Transverse colon (tissue), 4 donors: ENCODE results near the gene NOL8. TPM values are rescaled to one million over a fixed set of nuclear protein-coding genes. Genes with fewer than 3 reads are reported as not detected.

Source experiments
- DNase-seq: peaks from one replicate; pipeline ENCODE4 v3.0.0-alpha.2; 2019
- H3K27ac ChIP-seq, 4 donors: fragments of 200-600 bp; sonication (generic); 2 replicates each; pipeline ENCODE4 v1.5.1; 2016 to 2018; ENCODE audit warnings: inconsistent platforms in 4 of 4
- H3K27me3 ChIP-seq: fragments of 200-600 bp; sonication (generic); 2 replicates; pipeline ENCODE4 v1.5.1; 2017; ENCODE audit warnings: inconsistent platforms
- H3K36me3 ChIP-seq, 4 donors: fragments of 200-600 bp; sonication (generic); 2 replicates each; pipeline ENCODE4 v1.5.1; 2017 to 2019; ENCODE audit warnings: inconsistent platforms in 4 of 4
- H3K4me1 ChIP-seq, 4 donors: fragments of 200-600 bp; sonication (generic); 2 replicates each; pipeline ENCODE4 v1.5.1; 2017 to 2020; ENCODE audit warnings: inconsistent platforms in 4 of 4
- H3K4me3 ChIP-seq, 4 donors: fragments of 200-600 bp; sonication (generic); 1 replicate in 1 of 4; 2 replicates in 3 of 4; pipeline versions ENCODE4 v1.5.1 to v1.6.1; 2017 to 2019; ENCODE audit warnings: inconsistent platforms in 4 of 4
- H3K9me3 ChIP-seq, 2 donors: fragments of 200-600 bp; sonication (generic); 2 replicates each; pipeline ENCODE4 v1.5.1; 2017 to 2019; ENCODE audit warnings: inconsistent platforms in 2 of 2
- CTCF ChIP-seq, 5 experiments: fragments of 200-600 bp in 3 of 5; fragments of 450-650 bp in 2 of 5; sonication (generic) in 3 of 5; IDR thresholded peaks; 1 replicate in 2 of 5; 2 replicates in 3 of 5; pipeline ENCODE4 v1.5.1; 2016 to 2017; ENCODE audit warnings: antibody characterized with exemption in 5 of 5, inconsistent platforms in 3 of 5, mild to moderate bottlenecking in 2 of 5, moderate library complexity in 1 of 5
- EP300 ChIP-seq: sonication (generic); formaldehyde crosslinking; IDR thresholded peaks from one replicate; pipeline ENCODE4 v1.6.1; 2017; ENCODE audit warnings: antibody characterized with exemption, low read depth
- POLR2A ChIP-seq: fragments of 450-650 bp; IDR thresholded peaks from one replicate; pipeline ENCODE4 v1.6.1; 2016; ENCODE audit warnings: antibody characterized with exemption, mild to moderate bottlenecking, moderate library complexity
- POLR2AphosphoS5 ChIP-seq, 3 donors: sonication (generic); formaldehyde crosslinking; IDR thresholded peaks; one replicate each; pipeline ENCODE4 v1.6.1; 2016; ENCODE audit warnings: antibody characterized with exemption in 3 of 3
- WGBS, 2 donors: methylation state at CpG; one replicate each; pipeline ENCODE4 v1.1.5; 2018; ENCODE audit warnings: low coverage in 1 of 2; 5-methylcytosine and 5-hydroxymethylcytosine counted together
- in situ Hi-C, 4 donors: fragments of 200-750 bp; cut with MboI; loops; one replicate each; pipeline versions ENCODE4 v1.15.0 to v1.15.1; 2017; ENCODE audit warnings: low sequenced_read_pairs in 3 of 4, low pct_ligation_motif_present in 1 of 4, low pct_unique_long_range_greater_than_20kb in 1 of 4
- intact Hi-C: fragments of 100-400 bp; cut with DNase I; formaldehyde crosslinking; loops from one replicate; pipeline ENCODE4 v1.15.1; 2023; ENCODE audit warnings: low total_unique reads
- total RNA-seq, 4 donors: library from RNA; depleted of rRNA; stranded (reverse); fragments of >200 nt; gene quantifications; one replicate each; pipeline ENCODE4 v1.1.0, GENCODE V29; 2016

Gene NOL8
- total RNA-seq, 4 donors from 2014 or later: 17.6 to 86.2 (median 24.3) TPM

- Histone ChIP-seq H3K36me3 (no peaks in the 10 kb centered on the region), H3K4me1 (peaks cover 0 to 28% (median 11%) of the 10 kb centered on the region in 4 donors), H3K4me3 (no peak overlapping the region), H3K9me3 (no peaks in the 10 kb centered on the region), H3K27me3 (no peaks in the 10 kb centered on the region), H3K27ac (no peak overlapping the region)
- DNase-seq: no peak
- in situ Hi-C loops: loop anchor here in 3 of 4 donors (10.0 to 25.0 kb wide), 5 partner anchors 89 to 442 kb away; no protein-coding TSS in a partner anchor
- intact Hi-C loops: loop anchor here (10.0 kb wide), 1 partner anchor 89 kb away; no protein-coding TSS in a partner anchor
- no peak for TF ChIP-seq EP300
- TF ChIP-seq CTCF (IDR thresholded peaks at IDR 0.05): no peak
- no peak for TF ChIP-seq POLR2A
Observed at GRCh38 chr9:92345582-92345981, 20.4 kb upstream of the NOL8 start.

GRCh38 chr9:92342825-92343488, 17.8 kb upstream of the NOL8 start:
- in situ Hi-C loops: loop anchor here in 3 of 4 donors (10.0 to 25.0 kb wide), 5 partner anchors 92 to 444 kb away; no protein-coding TSS in a partner anchor
- Histone ChIP-seq H3K4me1 (peaks cover 0 to 12% (median 0%) of the 10 kb centered on the region in 4 donors), H3K27me3 (no peaks in the 10 kb centered on the region), H3K27ac (no peak overlapping the region), H3K4me3 (no peak overlapping the region), H3K9me3 (no peaks in the 10 kb centered on the region), H3K36me3 (no peaks in the 10 kb centered on the region)
- TF ChIP-seq CTCF (IDR thresholded peaks at IDR 0.05) (peak; percentile 23 to 41 (median 32)), EP300 (no peak), POLR2AphosphoS5 (IDR thresholded peaks at IDR 0.05) (no peak), POLR2A (no peak)
- intact Hi-C loops: loop anchor here (10.0 kb wide), 1 partner anchor 92 kb away; no protein-coding TSS in a partner anchor
- no peak for DNase-seq
- WGBS, 2 donors: 57 to 71% methylated on average over 1 of the region's 1 CpG

GRCh38 chr9:92341578-92341977, 16.4 kb upstream of the NOL8 start:
- intact Hi-C loops (loop anchor here (10.0 kb wide), 1 partner anchor 93 kb away; no protein-coding TSS in a partner anchor), in situ Hi-C loops (loop anchor here in 3 of 4 donors (10.0 to 25.0 kb wide), 5 partner anchors 93 to 446 kb away; no protein-coding TSS in a partner anchor)

More at GRCh38 chr9:92341578-92341977, 16.4 kb upstream of the NOL8 start:
- Histone ChIP-seq H3K27me3 (no peaks in the 10 kb centered on the region), H3K4me3 (no peak overlapping the region), H3K9me3 (no peaks in the 10 kb centered on the region), H3K27ac (no peak overlapping the region), H3K4me1 (peaks cover 0 to 12% (median 0%) of the 10 kb centered on the region in 4 donors), H3K36me3 (no peaks in the 10 kb centered on the region)
- WGBS, 2 donors: 100% methylated on average over 1 of the region's 1 CpG; no CpG with 5 or more reads in 1 of the 2 donors
- no peak for DNase-seq
- no peak for TF ChIP-seq CTCF (IDR thresholded peaks at IDR 0.05)
- TF ChIP-seq EP300: no peak
- TF ChIP-seq POLR2A: no peak
- no peak for TF ChIP-seq POLR2AphosphoS5 (IDR thresholded peaks at IDR 0.05)
